Transverse colon (tissue), 4 donors: ENCODE measurements around the gene TSC22D4. TPM values are rescaled to one million over a fixed set of nuclear protein-coding genes. Genes with fewer than 3 reads are reported as not detected.

Source experiments
- DNase-seq: peaks from one replicate; pipeline ENCODE4 v3.0.0-alpha.2; 2019
- H3K27ac ChIP-seq, 4 donors: fragments of 200-600 bp; sonication (generic); 2 replicates each; pipeline ENCODE4 v1.5.1; 2016 to 2018; ENCODE audit warnings: inconsistent platforms in 4 of 4
- H3K27me3 ChIP-seq: fragments of 200-600 bp; sonication (generic); 2 replicates; pipeline ENCODE4 v1.5.1; 2017; ENCODE audit warnings: inconsistent platforms
- H3K36me3 ChIP-seq, 4 donors: fragments of 200-600 bp; sonication (generic); 2 replicates each; pipeline ENCODE4 v1.5.1; 2017 to 2019; ENCODE audit warnings: inconsistent platforms in 4 of 4
- H3K4me1 ChIP-seq, 4 donors: fragments of 200-600 bp; sonication (generic); 2 replicates each; pipeline ENCODE4 v1.5.1; 2017 to 2020; ENCODE audit warnings: inconsistent platforms in 4 of 4
- H3K4me3 ChIP-seq, 4 donors: fragments of 200-600 bp; sonication (generic); 1 replicate in 1 of 4; 2 replicates in 3 of 4; pipeline versions ENCODE4 v1.5.1 to v1.6.1; 2017 to 2019; ENCODE audit warnings: inconsistent platforms in 4 of 4
- H3K9me3 ChIP-seq, 2 donors: fragments of 200-600 bp; sonication (generic); 2 replicates each; pipeline ENCODE4 v1.5.1; 2017 to 2019; ENCODE audit warnings: inconsistent platforms in 2 of 2
- CTCF ChIP-seq, 5 experiments: fragments of 200-600 bp in 3 of 5; fragments of 450-650 bp in 2 of 5; sonication (generic) in 3 of 5; IDR thresholded peaks; 1 replicate in 2 of 5; 2 replicates in 3 of 5; pipeline ENCODE4 v1.5.1; 2016 to 2017; ENCODE audit warnings: antibody characterized with exemption in 5 of 5, inconsistent platforms in 3 of 5, mild to moderate bottlenecking in 2 of 5, moderate library complexity in 1 of 5
- EP300 ChIP-seq: sonication (generic); formaldehyde crosslinking; IDR thresholded peaks from one replicate; pipeline ENCODE4 v1.6.1; 2017; ENCODE audit warnings: antibody characterized with exemption, low read depth
- POLR2A ChIP-seq: fragments of 450-650 bp; IDR thresholded peaks from one replicate; pipeline ENCODE4 v1.6.1; 2016; ENCODE audit warnings: antibody characterized with exemption, mild to moderate bottlenecking, moderate library complexity
- POLR2AphosphoS5 ChIP-seq, 3 donors: sonication (generic); formaldehyde crosslinking; IDR thresholded peaks; one replicate each; pipeline ENCODE4 v1.6.1; 2016; ENCODE audit warnings: antibody characterized with exemption in 3 of 3
- WGBS, 2 donors: methylation state at CpG; one replicate each; pipeline ENCODE4 v1.1.5; 2018; ENCODE audit warnings: low coverage in 1 of 2; 5-methylcytosine and 5-hydroxymethylcytosine counted together
- in situ Hi-C, 4 donors: fragments of 200-750 bp; cut with MboI; loops; one replicate each; pipeline versions ENCODE4 v1.15.0 to v1.15.1; 2017; ENCODE audit warnings: low sequenced_read_pairs in 3 of 4, low pct_ligation_motif_present in 1 of 4, low pct_unique_long_range_greater_than_20kb in 1 of 4
- intact Hi-C: fragments of 100-400 bp; cut with DNase I; formaldehyde crosslinking; loops from one replicate; pipeline ENCODE4 v1.15.1; 2023; ENCODE audit warnings: low total_unique reads
- total RNA-seq, 4 donors: library from RNA; depleted of rRNA; stranded (reverse); fragments of >200 nt; gene quantifications; one replicate each; pipeline ENCODE4 v1.1.0, GENCODE V29; 2016

Gene TSC22D4
- total RNA-seq, 4 donors from 2014 or later: 41.6 to 101 (median 67.6) TPM

- 71 to 81% methylated on average over 1 to 32 of the region's 32 CpGs for WGBS, 2 donors
- DNase-seq: no peak
- in situ Hi-C loops (loop anchor here (10.0 to 25.0 kb wide), 3 partner anchors 220 to 245 kb away; partner anchors contain the start of genes GIGYF1 (in 3 of the 4), EPO (in 1 of the 4) and POP7 (in 1 of the 4)), intact Hi-C loops (loop anchor here (5.0 kb wide), 1 partner anchor 95 kb away; no protein-coding TSS in a partner anchor)
- Histone ChIP-seq H3K9me3 (no peaks in the 10 kb centered on the region), H3K4me3 (no peak overlapping the region), H3K36me3 (peaks cover 0 to 12% (median 0%) of the 10 kb centered on the region in 4 donors), H3K27ac (peak overlapping the region in 2 of 4 donors; percentile 62 to 65), H3K4me1 (peaks cover 11 to 25% (median 15%) of the 10 kb centered on the region in 4 donors), H3K27me3 (no peaks in the 10 kb centered on the region)
- no peak for TF ChIP-seq CTCF (IDR thresholded peaks at IDR 0.05)
- no peak for TF ChIP-seq EP300
These were observed 12.1 kb downstream of the TSC22D4 start for GRCh38 chr7:100466653-100467605.

DNA sequence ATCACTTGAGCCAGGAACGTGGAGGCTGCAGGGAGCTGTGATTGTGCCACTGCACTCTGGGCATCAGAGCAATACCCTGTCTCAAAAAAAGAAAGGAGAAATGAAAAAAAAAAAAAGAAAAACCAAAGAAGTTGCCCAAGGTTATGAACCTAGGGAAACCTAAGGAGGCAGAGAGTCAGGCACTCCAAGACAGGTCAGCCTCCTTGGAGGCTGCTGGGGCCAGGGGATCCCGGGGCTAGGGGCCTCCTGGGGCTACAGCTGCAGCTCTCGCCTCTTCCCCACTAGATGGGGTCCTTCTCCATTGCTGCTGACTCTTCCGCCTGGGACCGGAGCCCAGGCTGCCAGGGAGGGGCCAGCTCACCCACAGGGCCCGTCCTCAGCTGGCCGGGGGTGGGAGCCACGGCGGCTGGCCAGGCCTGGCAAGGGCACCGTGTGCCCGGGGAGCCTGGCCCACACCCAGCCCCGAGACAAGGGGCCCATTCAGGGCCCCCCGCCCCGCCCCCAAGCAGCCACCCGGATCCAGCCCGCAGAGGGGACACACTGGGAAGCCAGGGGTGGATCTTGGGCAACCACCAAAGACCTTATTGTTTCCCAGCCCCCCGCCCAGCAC is 13.2 kb downstream of the TSC22D4 start:
- no peaks in the 10 kb centered on the region for H3K9me3 ChIP-seq
- peaks cover 11 to 25% (median 15%) of the 10 kb centered on the region in 4 donors for H3K4me1 ChIP-seq
- H3K27ac ChIP-seq: peak overlapping the region in 3 of 4 donors; percentile 44 to 65 (median 62)
- no peaks in the 10 kb centered on the region for H3K27me3 ChIP-seq
- in situ Hi-C loops (loop anchor here (10.0 to 25.0 kb wide), 3 partner anchors 221 to 246 kb away; partner anchors contain the start of genes GIGYF1 (in 3 of the 4), EPO (in 1 of the 4) and POP7 (in 1 of the 4)), intact Hi-C loops (loop anchor here (5.0 kb wide), 1 partner anchor 96 kb away; no protein-coding TSS in a partner anchor)
- peak; percentile 69 for DNase-seq
- peak in 2 of 3 donors; percentile 48 to 59 for TF ChIP-seq POLR2AphosphoS5 (IDR thresholded peaks at IDR 0.05)
- no peak for TF ChIP-seq POLR2A
- peak; percentile 57 to 64 (median 59) for TF ChIP-seq CTCF (IDR thresholded peaks at IDR 0.05)
- no peak for TF ChIP-seq EP300
- H3K36me3 ChIP-seq: peaks cover 0 to 12% (median 0%) of the 10 kb centered on the region in 4 donors
- no peak overlapping the region for H3K4me3 ChIP-seq
- 14% methylated on average over 10 of the region's 17 CpGs; no CpG with 5 or more reads in 1 of the 2 donors for WGBS, 2 donors

- 74% methylated on average over 8 of the region's 8 CpGs; no CpG with 5 or more reads in 1 of the 2 donors for WGBS, 2 donors
- no peak for DNase-seq
- Histone ChIP-seq H3K9me3 (no peaks in the 10 kb centered on the region), H3K4me3 (no peak overlapping the region), H3K27me3 (no peaks in the 10 kb centered on the region), H3K4me1 (peaks cover 11 to 25% (median 15%) of the 10 kb centered on the region in 4 donors), H3K36me3 (peaks cover 0 to 12% (median 0%) of the 10 kb centered on the region in 4 donors), H3K27ac (peak overlapping the region in 2 of 4 donors; percentile 62 to 65)
- TF ChIP-seq EP300 (no peak), CTCF (IDR thresholded peaks at IDR 0.05) (no peak), POLR2A (no peak), POLR2AphosphoS5 (IDR thresholded peaks at IDR 0.05) (no peak)
- in situ Hi-C loops (loop anchor here (10.0 to 25.0 kb wide), 3 partner anchors 222 to 247 kb away; partner anchors contain the start of genes GIGYF1 (in 3 of the 4), EPO (in 1 of the 4) and POP7 (in 1 of the 4)), intact Hi-C loops (loop anchor here (5.0 kb wide), 1 partner anchor 97 kb away; no protein-coding TSS in a partner anchor)
These were observed 13.7 kb downstream of the TSC22D4 start for GRCh38 chr7:100465299-100465698.
